Measurements from ENCODE around the gene MAZ.

The MAZ gene

GRCh38 chr16:29850998-29851397, 44.7 kb downstream of the MAZ start:
- no peak for DNase-seq (ENCODE audit: low read depth in 2 of 3, low spot score in 2 of 3)

DNA sequence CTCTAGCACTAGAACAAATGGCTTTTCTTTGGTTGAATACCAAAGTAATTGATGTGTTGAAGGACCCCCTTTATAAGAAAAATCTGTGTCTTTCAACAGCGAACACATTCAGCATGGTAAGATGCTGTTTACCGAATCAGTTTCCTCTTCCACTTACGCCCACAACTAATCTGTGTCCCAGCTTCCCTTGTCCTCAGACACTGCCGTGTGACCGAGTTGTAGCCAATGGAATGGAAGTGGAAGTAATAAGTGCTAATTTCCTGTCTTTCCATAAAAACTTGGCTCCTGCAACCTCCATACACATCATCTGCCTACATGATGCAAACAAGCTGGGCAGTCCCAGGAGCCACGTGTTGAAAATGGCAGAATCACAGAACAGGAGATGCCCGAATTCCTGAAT, 46.3 kb downstream of the MAZ start:
- DNase-seq (ENCODE audit: low read depth in 2 of 3, low spot score in 2 of 3): no peak

DNA sequence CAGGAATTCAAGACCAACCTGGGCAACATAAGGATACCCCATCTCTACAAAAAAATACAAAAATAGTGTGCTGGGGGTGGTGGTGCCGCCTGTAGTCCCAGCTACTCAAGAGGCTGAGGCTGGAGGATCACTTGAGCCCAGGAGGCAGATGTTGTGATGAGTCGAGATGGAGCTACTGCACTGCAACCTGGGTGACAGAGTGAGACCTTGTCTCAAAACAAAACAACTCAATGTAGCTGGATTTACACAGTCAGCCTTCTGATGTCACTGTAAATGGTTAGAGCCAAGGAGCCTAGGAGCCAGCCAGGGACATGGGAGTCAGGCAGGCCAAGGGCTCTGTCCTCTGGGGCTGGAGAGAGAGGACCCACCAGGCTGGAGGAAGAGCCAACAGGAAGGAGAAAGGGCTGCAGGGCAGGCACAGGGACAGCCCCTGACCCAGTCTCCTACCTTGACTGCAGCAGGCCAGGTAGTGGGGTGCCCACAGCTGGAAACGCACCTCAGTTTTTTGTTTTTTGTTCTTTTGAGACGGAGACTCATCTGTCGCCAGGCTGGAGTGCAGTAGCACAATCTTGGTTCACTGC, 48.3 kb downstream of the MAZ start:
- DNase-seq (ENCODE audit: low read depth in 2 of 3, low spot score in 2 of 3): no peak

- DNase-seq (ENCODE audit: low read depth in 2 of 3, low spot score in 2 of 3): no peak
Observed at GRCh38 chr16:29857133-29857760, 50.9 kb downstream of the MAZ start.

DNA sequence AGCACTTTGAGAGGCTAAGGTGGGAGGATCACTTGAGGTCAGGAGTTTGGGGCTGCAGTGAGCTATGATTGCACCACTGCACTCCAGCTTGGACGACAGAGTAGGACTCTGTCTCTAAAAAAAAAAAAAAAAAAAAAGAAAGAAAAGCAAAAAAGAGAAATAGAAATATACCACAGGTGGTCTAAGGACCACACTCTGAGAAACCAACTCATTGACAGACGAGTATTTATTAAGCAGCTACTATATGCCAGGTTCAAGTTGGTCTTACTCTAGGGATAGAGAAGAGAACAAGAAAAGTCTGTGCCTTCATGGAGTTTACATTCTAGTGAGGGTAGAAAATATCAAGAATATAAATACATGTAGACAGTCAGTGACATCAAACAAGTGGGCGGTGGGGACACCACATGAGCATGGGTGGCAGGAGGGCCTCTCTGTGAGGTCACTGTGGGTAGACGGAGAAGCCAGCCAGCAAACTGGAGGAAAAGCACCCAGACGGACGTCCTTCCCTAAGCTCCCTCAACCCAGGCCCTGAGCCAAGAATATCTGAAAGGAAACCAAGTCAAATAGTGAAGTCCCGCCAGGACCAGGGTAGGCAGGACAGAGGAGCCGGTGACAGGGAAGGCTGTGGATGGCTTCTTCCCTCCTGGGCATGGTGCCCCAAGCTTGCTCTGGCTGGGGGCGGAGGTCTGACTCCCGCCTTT, 52.0 kb downstream of the MAZ start:
- no peak for DNase-seq (ENCODE audit: low read depth in 2 of 3, low spot score in 2 of 3)

DNA sequence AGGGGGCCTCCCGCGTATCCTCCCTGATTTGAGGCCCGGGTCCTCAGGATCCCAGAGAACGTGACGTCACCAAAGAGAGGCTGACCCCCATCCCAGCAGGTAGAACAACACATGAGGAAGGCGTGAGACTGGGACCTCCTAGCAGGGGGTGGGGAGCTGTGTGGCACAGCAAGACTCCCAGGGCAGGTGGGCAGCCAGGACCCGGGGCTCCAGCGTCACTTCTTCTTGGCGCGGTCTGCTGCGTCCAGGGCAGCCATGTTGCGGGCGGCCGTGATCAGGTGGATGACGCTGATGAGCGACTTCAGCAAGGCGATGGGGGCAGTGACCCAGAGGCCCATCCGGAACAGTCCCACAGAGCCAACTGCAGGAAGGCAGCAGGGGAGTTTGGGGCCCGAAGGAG, 52.6 kb downstream of the MAZ start:
- DNase-seq (ENCODE audit: low read depth in 2 of 3, low spot score in 2 of 3): no peak

DNA sequence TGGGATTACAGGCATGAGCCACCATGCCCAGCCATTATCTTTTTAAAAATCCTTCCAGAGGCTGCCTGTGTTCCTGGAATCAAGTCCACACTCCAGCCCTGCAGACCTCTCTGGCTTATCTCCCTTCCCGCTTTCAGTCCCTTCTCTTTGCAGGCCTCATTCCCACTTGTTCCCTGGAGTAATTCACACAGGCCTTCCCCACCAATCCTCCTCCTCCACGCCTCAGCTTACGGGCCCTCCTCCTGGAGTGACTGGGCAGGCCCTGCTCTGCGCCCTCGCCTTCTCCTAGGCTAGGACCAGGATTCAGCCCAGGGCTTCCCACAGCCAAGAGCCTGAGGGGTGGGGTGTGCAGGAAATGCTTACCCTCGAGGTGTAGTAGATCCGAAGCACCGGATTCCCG, 53.9 kb downstream of the MAZ start:
- no peak for DNase-seq (ENCODE audit: low read depth in 2 of 3, low spot score in 2 of 3)
